ENCODE data around the gene SAPCD1. TPM values are rescaled to one million over a fixed set of nuclear protein-coding genes. Genes with fewer than 3 reads are reported as not detected.
A peak's percentile ranks its signal among the peaks of the same experiment; 100 is the strongest.
"Not testable (repeated sequence)": the region's sequence is repeated elsewhere in the genome, so short reads cannot be mapped to it uniquely, and the experiment has no call there.

The SAPCD1 gene
- total RNA-seq, 1 donor from 2014 or later, result 3.9 TPM

GRCh38 chr6:31777667-31778050, 15.2 kb downstream of the SAPCD1 start:
- DNase-seq, result no peak

- DNase-seq, result no peak
Observed at GRCh38 chr6:31778193-31778592, 15.7 kb downstream of the SAPCD1 start.

GRCh38 chr6:31778999-31779885, 16.8 kb downstream of the SAPCD1 start:
- no peak for DNase-seq

- DNase-seq, result no peak
Observed at GRCh38 chr6:31779908-31780307, 17.5 kb downstream of the SAPCD1 start.

- DNase-seq, result no peak
Observed at GRCh38 chr6:31780507-31781243, 18.2 kb downstream of the SAPCD1 start.

- no peak for DNase-seq
Observed at GRCh38 chr6:31781244-31782125, 19.0 kb downstream of the SAPCD1 start.

GRCh38 chr6:31782126-31782855, 19.8 kb downstream of the SAPCD1 start:
- no peak for DNase-seq

- DNase-seq, result no peak
Observed at GRCh38 chr6:31784098-31784925, 21.9 kb downstream of the SAPCD1 start.

- no peak for DNase-seq
Observed at GRCh38 chr6:31785475-31785874, 23.0 kb downstream of the SAPCD1 start.

GRCh38 chr6:31791324-31792089, 29.1 kb downstream of the SAPCD1 start:
- peak; percentile 44 for DNase-seq

- no peak for DNase-seq
Observed at GRCh38 chr6:31792090-31792374, 29.6 kb downstream of the SAPCD1 start.

- DNase-seq, result no peak
Observed at GRCh38 chr6:31792761-31793171, 30.3 kb downstream of the SAPCD1 start.

- not testable (repeated sequence) for DNase-seq
Observed at GRCh38 chr6:31793927-31794245, 31.4 kb downstream of the SAPCD1 start.

- DNase-seq, result peak; percentile 18
Observed at GRCh38 chr6:31794294-31794865, 31.9 kb downstream of the SAPCD1 start.

- no peak for DNase-seq
Observed at GRCh38 chr6:31794866-31795615, 32.6 kb downstream of the SAPCD1 start.

GRCh38 chr6:31795616-31796298, 33.3 kb downstream of the SAPCD1 start, which contains the start of gene VARS1:
TSS of gene VARS1 (minus strand) at chr6:31795752. CDS start at chr6:31795217, 535 bp downstream.
- DNase-seq, result peak; percentile 69

- no peak for DNase-seq
Observed at GRCh38 chr6:31796993-31797385, 34.5 kb downstream of the SAPCD1 start.

GRCh38 chr6:31797588-31797987, 35.1 kb downstream of the SAPCD1 start:
- no peak for DNase-seq

GRCh38 chr6:31799781-31800180, 37.3 kb downstream of the SAPCD1 start:
- DNase-seq, result no peak
